ENCODE measurements around the gene ICAM3.

GRCh38 chr19:10334588-10335351 lies 4.7 kb downstream of the ICAM3 start:
- TF ChIP-seq SMC3 (IDR thresholded peaks at IDR 0.05; ENCODE audit: low read depth, low read length) (no peak), MAZ (IDR thresholded peaks at IDR 0.05; ENCODE audit: borderline replicate concordance, low read depth, low read length) (no peak), CTCF (conservative IDR thresholded peaks at IDR 0.05; ENCODE audit: low read depth, low read length) (no peak)
